HUES64 (cell line): Measurements from ENCODE around the gene MRAP.

Source experiments
- H3K27ac ChIP-seq: 2 replicates; pipeline ENCODE4 v1.7.0; 2013; ENCODE audit warnings: low read depth, low read length, inconsistent platforms
- H3K27me3 ChIP-seq: 2 replicates; pipeline ENCODE4 v1.6.1; 2013; ENCODE audit warnings: mild to moderate bottlenecking, low read length; ENCODE audit not compliant: insufficient read depth
- H3K36me3 ChIP-seq: 2 replicates; pipeline ENCODE4 v1.6.1; 2013; ENCODE audit warnings: mild to moderate bottlenecking, low read length; ENCODE audit not compliant: insufficient read depth
- H3K4me1 ChIP-seq: 2 replicates; pipeline ENCODE4 v1.6.1; 2013; ENCODE audit warnings: mild to moderate bottlenecking, low read length, moderate library complexity; ENCODE audit not compliant: insufficient read depth
- H3K4me3 ChIP-seq: 2 replicates; pipeline ENCODE4 v1.5.1; 2013; ENCODE audit warnings: mild to moderate bottlenecking, low read length, moderate library complexity
- H3K9ac ChIP-seq: 2 replicates; pipeline ENCODE4 v1.6.1; 2013; ENCODE audit warnings: mild to moderate bottlenecking, low read depth, low read length
- H3K9me3 ChIP-seq: 2 replicates; pipeline ENCODE4 v1.6.1; 2013; ENCODE audit warnings: low read depth, low read length; ENCODE audit not compliant: insufficient read depth
- WGBS: fragments of 150-250, 120-280 bp; methylation state at CpG from one replicate; pipeline ENCODE4 v1.1.7; 2013; ENCODE audit warnings: missing lambda C conversion rate; 5-methylcytosine and 5-hydroxymethylcytosine counted together

The MRAP gene

GRCh38 chr21:32312326-32312725 lies 13.7 kb downstream of the MRAP start:
- H3K27me3 ChIP-seq = no peaks in the 10 kb centered on the region
- no peak overlapping the region for H3K4me3 ChIP-seq
- H3K4me1 ChIP-seq = no peaks in the 10 kb centered on the region
- no peak overlapping the region for H3K9ac ChIP-seq
- no peaks in the 10 kb centered on the region for H3K9me3 ChIP-seq
- 96% methylated on average over 5 of the region's 5 CpGs for WGBS
- H3K27ac ChIP-seq = no peak overlapping the region
- peaks cover 57% of the 10 kb centered on the region for H3K36me3 ChIP-seq

GRCh38 chr21:32312976-32313375 lies 14.3 kb downstream of the MRAP start:
- Histone ChIP-seq H3K4me1 (no peaks in the 10 kb centered on the region), H3K4me3 (no peak overlapping the region), H3K27ac (no peak overlapping the region), H3K36me3 (peaks cover 63% of the 10 kb centered on the region), H3K27me3 (no peaks in the 10 kb centered on the region), H3K9me3 (no peaks in the 10 kb centered on the region), H3K9ac (no peak overlapping the region)
- WGBS = 93% methylated on average over 6 of the region's 6 CpGs

DNA sequence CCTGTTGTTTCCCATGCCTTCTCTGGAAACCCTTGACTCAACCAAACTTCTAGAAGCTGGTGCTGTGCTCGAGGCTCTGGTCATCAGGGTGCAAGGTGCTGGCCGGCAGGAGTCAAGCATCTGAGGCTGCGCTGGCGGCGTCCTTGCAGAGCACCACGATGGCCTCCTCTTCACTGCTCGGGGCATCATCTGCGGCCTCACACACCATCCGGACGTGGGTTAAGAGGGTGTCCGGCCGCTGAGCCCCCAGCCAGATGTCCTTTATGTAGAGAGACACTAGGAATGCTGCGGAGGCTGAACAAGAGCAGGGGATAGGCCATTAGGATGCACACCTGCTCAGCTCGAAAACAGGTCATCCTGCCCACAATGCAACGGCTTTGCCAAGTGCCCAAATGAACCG lies 16.2 kb downstream of the MRAP start:
- H3K4me3 ChIP-seq = no peak overlapping the region
- no peak overlapping the region for H3K27ac ChIP-seq
- H3K9me3 ChIP-seq = no peaks in the 10 kb centered on the region
- H3K36me3 ChIP-seq = peaks cover 77% of the 10 kb centered on the region
- H3K4me1 ChIP-seq = no peaks in the 10 kb centered on the region
- no peak overlapping the region for H3K9ac ChIP-seq
- WGBS = 97% methylated on average over 16 of the region's 16 CpGs
- no peaks in the 10 kb centered on the region for H3K27me3 ChIP-seq

DNA sequence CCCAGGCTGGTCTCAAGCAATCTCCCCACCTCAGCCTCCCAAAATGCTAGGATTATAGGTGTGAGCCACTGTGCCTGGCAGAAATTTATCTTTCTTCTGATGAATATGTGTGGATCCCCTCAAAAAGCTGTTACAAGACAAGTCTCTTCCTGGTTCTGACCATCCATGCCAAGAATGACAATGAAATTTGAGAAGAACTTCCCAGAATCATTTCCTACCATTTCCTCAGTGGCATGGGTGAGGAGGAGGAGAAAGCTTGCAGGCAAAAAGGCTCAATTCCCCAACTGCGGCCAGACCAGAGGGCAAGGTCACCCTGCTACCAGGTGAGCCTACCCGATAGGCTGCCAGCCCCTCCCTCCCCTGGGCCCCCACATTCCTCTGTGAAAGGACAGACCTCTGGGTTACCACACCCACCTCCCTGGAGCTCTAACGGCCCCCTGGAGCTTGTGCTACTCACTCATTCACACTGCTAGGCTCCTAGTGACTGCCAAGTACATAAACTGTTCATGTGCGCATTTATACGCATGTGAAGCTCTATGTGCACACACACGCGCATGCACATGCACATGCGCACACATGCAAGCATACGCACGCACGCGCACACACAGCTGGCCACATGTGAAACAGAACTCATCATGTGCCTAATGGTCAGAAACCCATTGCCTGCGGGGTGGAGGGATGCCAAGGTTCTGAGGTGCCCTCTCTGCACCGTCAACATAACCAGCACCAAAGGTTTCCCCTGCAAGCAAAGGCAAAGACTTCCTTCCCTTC lies 17.0 kb downstream of the MRAP start:
- no peak overlapping the region for H3K27ac ChIP-seq
- H3K9ac ChIP-seq = no peak overlapping the region
- H3K9me3 ChIP-seq = no peaks in the 10 kb centered on the region
- H3K27me3 ChIP-seq = no peaks in the 10 kb centered on the region
- no peaks in the 10 kb centered on the region for H3K4me1 ChIP-seq
- H3K36me3 ChIP-seq = peaks cover 86% of the 10 kb centered on the region
- H3K4me3 ChIP-seq = no peak overlapping the region
- WGBS = 95% methylated on average over 14 of the region's 14 CpGs

DNA sequence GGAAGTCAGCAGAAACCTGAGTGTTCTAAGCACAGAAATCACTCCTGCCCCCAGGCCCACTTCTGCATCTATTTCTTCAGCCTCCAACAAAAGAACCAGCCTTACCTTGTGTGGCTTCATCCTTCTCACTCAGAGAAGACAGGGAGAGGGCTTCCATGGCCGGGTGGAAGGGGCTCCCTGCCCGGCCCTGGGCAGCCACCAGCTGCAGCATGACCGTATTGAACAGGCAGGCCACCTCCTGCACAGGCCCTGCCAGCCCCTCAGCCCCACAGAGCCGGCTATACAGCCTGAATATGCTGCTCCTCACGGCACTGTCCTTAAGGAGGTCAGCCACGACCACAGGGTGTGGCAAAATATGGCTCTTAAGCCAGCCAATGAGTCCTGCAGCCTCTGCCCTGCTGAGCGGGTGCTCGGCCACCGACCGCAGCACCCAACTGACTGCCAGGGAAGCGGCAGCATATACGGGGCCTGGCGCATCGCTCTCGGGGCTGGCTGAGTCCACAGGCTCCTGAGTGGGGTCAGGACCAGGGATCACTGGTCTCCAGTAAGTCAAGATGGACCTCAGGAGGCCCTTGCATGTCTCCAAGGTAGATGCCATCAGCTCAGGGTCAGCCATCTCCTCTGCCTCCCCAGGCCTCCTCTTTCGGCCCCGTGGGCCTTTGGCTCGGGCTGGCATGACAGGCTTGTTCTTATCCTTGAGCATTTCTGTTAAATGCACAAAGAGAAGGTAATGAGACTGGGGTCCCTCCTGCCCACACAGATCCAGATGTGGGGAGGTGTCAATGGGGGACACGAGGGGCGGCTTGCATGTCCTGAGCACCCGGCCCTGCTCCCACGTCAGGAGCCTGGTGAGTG lies 17.9 kb downstream of the MRAP start:
- Histone ChIP-seq H3K4me3 (no peak overlapping the region), H3K9me3 (no peaks in the 10 kb centered on the region), H3K36me3 (peaks cover 95% of the 10 kb centered on the region), H3K4me1 (no peaks in the 10 kb centered on the region), H3K9ac (no peak overlapping the region), H3K27me3 (no peaks in the 10 kb centered on the region), H3K27ac (no peak overlapping the region)
- 93% methylated on average over 22 of the region's 22 CpGs for WGBS

DNA sequence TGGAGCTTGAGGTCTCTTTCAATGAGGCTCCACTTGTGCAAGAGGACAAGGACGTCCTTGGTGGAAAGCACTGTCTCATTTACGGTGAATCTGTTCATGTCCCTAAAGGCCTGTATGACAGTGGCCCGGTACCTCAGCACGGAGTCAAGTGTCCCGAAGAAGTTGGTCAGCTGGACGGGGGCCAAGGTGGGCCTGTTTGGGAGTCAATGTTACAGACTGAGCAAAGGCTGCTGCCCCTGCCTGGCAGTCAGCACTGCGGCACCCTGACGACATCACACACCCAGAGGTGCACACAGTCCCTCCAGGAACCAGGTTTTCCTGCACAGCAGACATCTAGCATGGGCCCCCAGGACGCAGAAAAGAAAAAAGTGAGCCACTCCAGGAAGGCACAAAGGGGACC lies 19.1 kb downstream of the MRAP start:
- peaks cover 96% of the 10 kb centered on the region for H3K36me3 ChIP-seq
- no peak overlapping the region for H3K9ac ChIP-seq
- H3K27ac ChIP-seq = no peak overlapping the region
- no peaks in the 10 kb centered on the region for H3K9me3 ChIP-seq
- H3K27me3 ChIP-seq = no peaks in the 10 kb centered on the region
- no peak overlapping the region for H3K4me3 ChIP-seq
- WGBS = 88% methylated on average over 9 of the region's 9 CpGs
- H3K4me1 ChIP-seq = no peaks in the 10 kb centered on the region

DNA sequence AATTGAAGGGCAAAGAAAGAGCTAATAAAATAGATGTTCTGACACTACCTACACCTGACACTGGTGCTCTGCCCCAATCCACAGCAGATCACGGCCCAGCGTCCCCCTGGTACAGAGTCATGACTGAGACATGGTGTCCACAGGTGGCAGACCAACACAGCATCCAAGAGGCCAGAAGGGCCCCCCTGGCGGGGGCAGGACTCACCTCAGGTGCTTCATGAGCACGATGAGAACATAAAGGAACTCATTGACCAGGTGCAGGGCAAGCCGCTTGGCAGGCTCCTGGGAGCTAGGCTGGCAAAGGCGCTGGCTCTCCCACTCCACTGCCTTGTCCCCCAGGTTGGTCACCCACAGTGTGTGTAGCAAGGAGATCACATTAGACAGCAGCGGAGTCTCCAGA lies 20.4 kb downstream of the MRAP start:
- Histone ChIP-seq H3K27me3 (no peaks in the 10 kb centered on the region), H3K4me1 (no peaks in the 10 kb centered on the region), H3K9ac (no peak overlapping the region), H3K9me3 (no peaks in the 10 kb centered on the region), H3K4me3 (no peak overlapping the region), H3K27ac (no peak overlapping the region), H3K36me3 (peaks cover 96% of the 10 kb centered on the region)
- 91% methylated on average over 7 of the region's 7 CpGs for WGBS

GRCh38 chr21:32320059-32320458 lies 21.4 kb downstream of the MRAP start:
- peaks cover 99% of the 10 kb centered on the region for H3K36me3 ChIP-seq
- H3K27me3 ChIP-seq = no peaks in the 10 kb centered on the region
- H3K27ac ChIP-seq = no peak overlapping the region
- no peaks in the 10 kb centered on the region for H3K9me3 ChIP-seq
- WGBS = 95% methylated on average over 6 of the region's 6 CpGs
- no peak overlapping the region for H3K9ac ChIP-seq
- H3K4me3 ChIP-seq = no peak overlapping the region
- H3K4me1 ChIP-seq = no peaks in the 10 kb centered on the region

DNA sequence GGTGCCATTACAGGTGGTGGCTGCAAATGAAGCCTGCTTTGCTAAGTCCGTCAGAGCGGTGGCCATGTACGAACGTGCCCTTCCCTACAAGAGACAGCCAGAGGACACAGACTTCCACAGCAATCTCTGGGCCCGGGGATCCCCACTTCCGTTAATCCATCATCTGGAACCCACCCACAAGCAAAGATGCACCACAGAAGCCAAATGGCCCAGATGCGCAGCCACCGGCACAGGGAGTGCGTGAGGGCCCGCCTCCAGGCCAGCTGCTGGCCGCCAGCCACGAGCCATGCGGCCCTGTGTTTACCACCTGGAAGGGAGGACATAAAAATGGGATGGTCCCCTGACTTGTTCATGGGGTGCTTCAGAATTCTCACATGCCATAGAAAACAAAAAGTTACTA lies 22.1 kb downstream of the MRAP start:
- Histone ChIP-seq H3K9ac (no peak overlapping the region), H3K27me3 (no peaks in the 10 kb centered on the region), H3K27ac (no peak overlapping the region), H3K4me3 (no peak overlapping the region), H3K36me3 (peaks cover 100% of the 10 kb centered on the region), H3K9me3 (no peaks in the 10 kb centered on the region), H3K4me1 (no peaks in the 10 kb centered on the region)
- 95% methylated on average over 13 of the region's 13 CpGs for WGBS

GRCh38 chr21:32321480-32321879 lies 22.8 kb downstream of the MRAP start:
- WGBS = 97% methylated on average over 13 of the region's 13 CpGs

GRCh38 chr21:32322103-32322502 lies 23.4 kb downstream of the MRAP start:
- no peaks in the 10 kb centered on the region for H3K27me3 ChIP-seq
- no peaks in the 10 kb centered on the region for H3K4me1 ChIP-seq
- no peak overlapping the region for H3K27ac ChIP-seq
- 95% methylated on average over 11 of the region's 12 CpGs for WGBS
- H3K36me3 ChIP-seq = peaks cover 98% of the 10 kb centered on the region
- no peak overlapping the region for H3K9ac ChIP-seq
- no peaks in the 10 kb centered on the region for H3K9me3 ChIP-seq
- no peak overlapping the region for H3K4me3 ChIP-seq

More at GRCh38 chr21:32321480-32321879, 22.8 kb downstream of the MRAP start:
- no peak overlapping the region for H3K4me3 ChIP-seq
- no peaks in the 10 kb centered on the region for H3K27me3 ChIP-seq
- H3K9me3 ChIP-seq = no peaks in the 10 kb centered on the region
- peaks cover 100% of the 10 kb centered on the region for H3K36me3 ChIP-seq
- H3K27ac ChIP-seq = no peak overlapping the region
- no peak overlapping the region for H3K9ac ChIP-seq
- no peaks in the 10 kb centered on the region for H3K4me1 ChIP-seq
